Measurements from ENCODE around the gene UBL4B.
A peak's percentile ranks its signal among the peaks of the same experiment; 100 is the strongest.

UBL4B gene

DNA sequence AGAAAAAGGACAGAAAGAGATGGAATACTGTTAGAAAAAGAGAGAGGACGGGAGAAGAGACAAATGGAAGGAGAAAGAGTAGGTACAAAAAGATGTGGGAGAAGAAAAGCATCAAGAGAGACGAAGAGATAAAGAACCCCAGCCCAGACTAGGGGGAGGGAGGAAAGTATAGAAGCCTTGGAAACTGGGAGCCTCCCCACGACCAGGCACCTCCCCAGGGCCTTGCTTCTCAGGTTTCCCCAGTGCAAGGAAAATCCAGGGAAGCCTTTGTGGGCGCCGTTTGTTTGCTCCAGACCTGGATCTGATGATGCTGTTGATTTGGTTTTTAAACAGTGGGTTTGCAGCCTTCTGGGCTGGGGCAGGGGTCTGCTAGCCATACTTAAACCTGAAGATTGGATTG lies 26.6 kb upstream of the UBL4B start:
- no peak for DNase-seq

DNA sequence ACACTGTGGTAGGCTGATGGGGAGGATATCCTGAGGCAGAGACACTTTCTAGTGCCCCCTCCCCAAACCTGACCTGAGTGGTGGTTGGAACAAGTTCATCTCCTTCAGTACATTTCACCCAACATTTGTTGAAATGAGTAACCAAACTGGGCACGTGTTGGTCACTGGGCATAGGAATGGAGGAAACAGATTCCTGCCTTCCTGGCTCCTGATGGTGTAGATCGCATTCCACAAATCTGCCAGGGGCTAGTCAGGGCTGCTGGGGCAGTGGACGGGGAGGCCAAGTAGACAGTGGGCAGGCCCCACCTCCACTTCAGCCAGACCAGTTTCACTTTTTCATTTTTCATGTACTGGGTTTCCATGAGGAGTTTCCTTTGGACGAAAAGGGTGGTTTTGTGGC lies 25.3 kb upstream of the UBL4B start:
- no peak for DNase-seq

GRCh38 chr1:110087812-110088738 lies 24.2 kb upstream of the UBL4B start:
- DNase-seq = peak; percentile 14

DNA sequence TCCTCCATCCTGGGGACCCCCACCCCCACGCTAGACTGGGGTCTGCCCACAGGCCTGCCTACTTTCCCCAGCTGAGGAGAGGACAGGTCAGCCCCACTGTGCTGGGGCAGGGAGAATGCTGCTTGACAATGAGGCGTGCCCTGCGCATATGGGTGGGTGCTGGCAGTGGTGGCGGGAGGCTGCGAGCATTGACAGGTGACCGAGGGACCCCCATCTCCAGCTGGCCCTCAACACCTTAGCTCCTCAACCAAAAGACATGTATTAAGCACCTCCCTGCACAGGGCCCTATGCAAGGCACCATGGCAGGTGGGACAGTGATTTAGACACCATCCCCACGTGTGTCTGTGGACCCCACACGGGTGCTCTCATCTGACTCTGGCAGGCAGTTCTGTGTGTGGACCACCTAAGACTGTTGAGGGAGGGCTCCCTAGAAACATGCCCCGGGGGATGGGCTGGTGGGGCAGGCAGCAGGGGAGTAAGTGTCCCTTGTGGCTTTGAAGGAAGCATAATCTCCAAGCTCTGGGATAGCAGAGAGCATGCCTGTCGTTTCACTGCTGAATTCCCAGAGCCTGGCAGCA lies 23.4 kb upstream of the UBL4B start:
- no peak for DNase-seq

DNA sequence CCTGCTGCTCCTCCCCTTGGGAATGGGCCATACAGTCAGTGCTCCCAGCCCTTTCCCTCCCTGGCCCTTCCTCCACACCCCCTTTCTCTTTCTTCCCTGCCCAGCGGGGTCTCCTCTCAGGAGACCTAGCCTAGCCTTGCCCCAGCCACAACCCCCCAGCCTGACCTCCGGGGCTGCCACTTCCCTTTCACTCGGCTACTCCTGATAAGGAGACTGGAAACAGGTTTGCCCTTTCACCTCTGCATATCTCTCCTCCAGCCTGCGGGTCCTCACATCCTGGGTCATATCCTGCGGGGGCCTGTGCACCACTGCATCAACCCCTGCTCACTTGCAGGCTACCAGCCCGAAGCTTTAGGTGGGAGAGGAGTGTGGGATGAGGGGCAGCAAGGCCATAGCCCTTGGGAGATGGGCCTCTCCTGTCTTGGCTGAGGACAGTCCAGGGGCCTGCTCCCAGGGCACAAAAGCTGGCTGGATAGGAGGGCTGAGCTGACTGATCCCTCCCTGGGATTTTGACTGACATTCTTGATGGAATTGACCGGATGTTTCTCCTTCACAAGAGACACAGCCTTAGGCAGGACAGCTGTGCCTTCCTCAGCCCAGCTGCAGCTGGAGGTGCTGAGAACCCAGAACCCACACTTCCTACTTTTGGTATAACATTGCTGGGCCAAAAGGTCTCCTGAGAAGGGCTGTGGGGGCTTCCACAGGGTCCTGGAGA lies 22.5 kb upstream of the UBL4B start:
- DNase-seq = no peak

DNA sequence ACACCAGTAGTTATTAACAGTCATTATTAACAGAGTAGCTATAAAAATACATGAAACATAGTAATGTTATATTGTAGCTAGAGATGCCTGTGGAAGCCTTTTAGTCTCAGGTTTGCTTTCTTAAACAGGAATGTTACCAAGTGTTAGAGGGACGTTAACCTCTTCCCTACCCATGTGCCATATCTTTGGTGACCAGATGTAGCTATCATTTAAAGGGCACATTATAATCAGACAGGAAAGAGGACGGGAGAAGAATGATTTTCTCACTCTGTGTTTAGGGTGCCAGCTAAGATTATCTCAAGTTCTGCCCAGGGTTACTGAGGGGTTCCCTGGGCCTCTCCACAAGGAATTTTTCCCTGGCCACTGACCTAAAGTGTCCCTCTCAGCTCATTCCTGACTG lies 20.9 kb upstream of the UBL4B start:
- no peak for DNase-seq

DNA sequence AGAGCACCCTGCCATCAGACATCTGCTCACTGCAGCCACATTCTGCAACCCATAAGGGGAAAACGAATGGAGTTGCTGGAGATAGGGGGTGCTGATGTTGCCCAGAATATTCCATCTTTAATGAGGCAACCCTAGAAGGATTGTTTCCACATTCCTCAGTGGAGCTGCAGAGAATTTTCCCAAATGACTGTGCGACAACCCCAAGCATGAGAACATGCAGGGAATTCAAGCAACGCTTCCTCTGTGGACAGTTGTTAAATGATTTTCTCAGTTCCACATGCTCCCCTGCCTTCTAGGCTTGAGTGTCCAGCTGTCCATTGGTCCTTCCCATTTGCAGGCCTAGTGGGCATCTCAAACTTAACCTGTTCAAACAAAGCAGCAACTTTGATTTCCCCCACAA lies 20.5 kb upstream of the UBL4B start:
- no peak for DNase-seq

GRCh38 chr1:110092991-110093390 lies 19.3 kb upstream of the UBL4B start:
- DNase-seq = no peak

DNA sequence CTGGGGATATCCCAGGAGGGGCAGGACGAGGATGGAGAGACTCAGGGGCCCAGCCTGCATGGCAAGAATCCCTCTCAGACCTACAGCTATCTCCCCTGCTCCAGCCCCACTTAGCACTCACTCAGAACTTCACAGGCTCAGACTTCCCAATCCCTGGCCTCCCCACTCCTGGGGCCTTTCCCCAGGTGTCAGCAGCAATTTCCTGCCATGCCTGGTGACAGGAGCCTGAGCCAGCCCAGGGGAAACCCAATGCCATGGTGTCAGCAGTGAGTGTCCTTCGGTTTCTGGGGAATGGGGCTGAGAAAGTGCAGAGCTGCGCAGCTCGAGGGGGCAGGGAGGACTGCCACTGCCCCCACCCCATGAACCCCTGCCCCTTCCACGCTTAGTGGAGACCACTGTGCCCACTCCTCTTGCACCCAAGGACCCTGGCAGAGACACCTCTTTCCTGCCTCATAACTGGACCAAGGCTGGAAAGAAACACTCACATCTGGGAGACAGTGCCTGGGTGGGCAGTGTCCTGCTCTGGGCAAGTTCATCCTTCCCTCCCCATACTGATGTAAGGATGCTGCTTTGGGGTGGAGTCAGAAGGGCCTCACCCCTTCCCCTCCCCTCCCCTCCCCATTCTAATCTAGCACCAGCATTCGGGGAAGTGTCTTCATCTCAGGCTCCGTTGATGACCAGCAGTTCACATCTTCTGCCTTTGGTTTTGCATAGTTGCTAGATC lies 17.1 kb upstream of the UBL4B start:
- no peak for DNase-seq

GRCh38 chr1:110097507-110098221 lies 14.6 kb upstream of the UBL4B start:
- no peak for DNase-seq

DNA sequence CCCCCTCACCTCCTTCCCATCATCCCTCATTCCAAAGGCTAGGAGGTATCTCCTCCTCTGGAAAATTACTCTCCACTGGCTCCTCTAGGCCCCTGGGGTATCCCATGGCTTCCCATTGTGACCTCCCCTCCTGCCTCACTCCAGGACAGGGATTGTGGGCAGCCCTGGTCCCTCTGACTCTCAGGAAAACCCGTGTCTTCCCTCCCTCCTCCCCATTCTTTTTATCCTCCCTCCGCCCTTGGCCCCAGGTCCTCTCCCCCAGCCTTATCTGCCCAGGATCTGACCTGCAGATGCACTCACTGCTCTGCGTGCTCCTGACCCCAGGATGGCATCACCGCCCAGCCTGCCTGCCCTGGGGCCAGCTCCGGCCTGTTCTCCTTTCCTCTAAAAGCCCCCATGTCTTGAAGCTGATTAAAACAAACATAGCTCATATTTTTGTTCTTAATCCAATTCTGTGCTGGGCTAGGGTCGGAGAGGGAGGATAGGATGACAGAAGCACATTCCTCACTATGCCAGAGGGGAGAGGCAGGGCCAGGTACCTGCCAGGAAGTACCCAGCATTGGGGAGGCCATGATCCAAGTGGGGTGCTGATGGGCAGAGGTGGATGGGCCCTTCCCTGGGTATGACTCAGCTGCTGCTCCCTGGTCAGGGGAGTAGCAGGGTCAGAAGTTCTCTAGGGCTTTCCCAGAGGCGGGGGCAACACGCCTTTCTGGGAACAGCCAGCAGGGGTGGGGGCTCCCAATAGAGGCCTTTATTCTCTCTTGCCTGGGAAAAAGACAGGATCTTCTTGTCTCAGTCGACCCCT lies 13.8 kb upstream of the UBL4B start:
- DNase-seq = no peak

GRCh38 chr1:110100335-110100734 lies 11.9 kb upstream of the UBL4B start:
- DNase-seq = no peak

DNA sequence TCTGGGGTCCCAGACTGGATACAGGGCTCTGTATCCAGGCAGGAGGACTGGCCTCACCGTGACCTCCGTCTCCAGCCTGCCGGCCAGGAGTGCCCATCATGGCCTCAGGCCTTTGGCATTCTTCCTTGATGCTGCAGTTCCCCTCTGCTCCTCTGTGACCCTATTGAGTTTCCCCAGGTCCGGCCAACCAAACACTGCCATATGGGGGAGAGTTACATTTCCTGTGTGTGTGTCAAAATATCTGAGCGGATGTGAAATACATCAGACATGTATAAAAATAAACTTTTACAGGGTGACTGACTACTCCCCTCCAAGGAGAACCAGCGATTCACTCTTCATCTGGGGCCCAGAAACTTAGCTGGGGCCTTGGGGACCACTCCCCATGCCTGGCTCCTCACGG lies 10.2 kb upstream of the UBL4B start:
- DNase-seq = no peak

- peak; percentile 59 for DNase-seq
Observed at GRCh38 chr1:110106013-110106941, 6.0 kb upstream of the UBL4B start.

- DNase-seq = no peak
Observed at GRCh38 chr1:110107867-110108469, 4.3 kb upstream of the UBL4B start.

GRCh38 chr1:110111081-110111480 lies 1.2 kb upstream of the UBL4B start:
- DNase-seq = no peak

GRCh38 chr1:110112656-110113055 lies 413 bp downstream of the UBL4B start:
- DNase-seq = no peak

DNA sequence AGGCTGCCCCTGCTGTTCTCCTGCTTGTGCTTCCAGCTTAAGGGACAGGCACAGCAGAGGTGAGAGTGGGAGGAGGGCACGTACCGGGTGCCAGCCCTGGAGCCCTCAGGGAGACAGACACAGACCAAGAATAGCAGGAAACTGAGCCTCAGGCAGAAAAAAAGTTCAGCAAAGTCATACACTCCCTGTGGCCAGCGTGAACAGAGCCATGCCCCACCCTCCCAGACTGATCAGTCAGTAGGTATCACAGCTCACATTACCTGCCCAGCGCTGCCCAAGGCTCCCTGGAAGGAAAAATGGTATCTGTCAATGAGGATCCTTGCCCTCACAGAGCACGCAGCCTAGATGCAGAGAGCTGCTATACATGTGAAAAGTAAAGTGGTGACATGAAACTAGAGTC lies 1.3 kb downstream of the UBL4B start:
- no peak for DNase-seq

- no peak for DNase-seq
Observed at GRCh38 chr1:110114173-110114572, 1.9 kb downstream of the UBL4B start.

DNA sequence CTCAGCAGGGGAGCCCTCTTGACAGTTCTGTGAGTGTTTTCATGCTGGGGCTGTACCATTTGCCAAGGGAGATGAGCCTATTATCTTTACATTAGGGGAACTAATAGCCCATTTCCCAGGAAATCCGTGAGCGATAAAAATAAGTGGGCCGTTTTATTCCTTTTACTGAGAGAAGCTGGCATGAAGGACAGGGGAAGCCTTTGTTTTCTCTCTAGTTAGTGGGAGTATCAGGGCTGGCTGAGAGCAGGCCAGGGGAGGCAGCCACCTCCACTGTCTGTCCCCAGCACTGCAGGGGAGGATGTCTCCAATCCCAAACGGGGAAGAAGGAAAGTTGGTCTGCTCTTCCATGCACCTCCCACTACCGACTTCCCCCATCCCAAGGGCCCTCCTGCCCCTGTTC lies 2.5 kb downstream of the UBL4B start:
- DNase-seq = no peak
